Neural cell (in vitro differentiated cells): Measurements from ENCODE around the gene CHRM5.

Source experiments
- EP300 ChIP-seq: fragments of 450-650 bp; conservative IDR thresholded peaks from 2 replicates; pipeline ENCODE4 v1.6.1; 2014; ENCODE audit warnings: antibody characterized with exemption, mild to moderate bottlenecking, moderate library complexity; ENCODE audit not compliant: poor library complexity, severe bottlenecking
- EZH2 ChIP-seq: fragments of 200-600, 300-800 bp; shearing (Covaris generic), sonication (generic); IDR thresholded peaks from 2 replicates; pipeline ENCODE4 v1.6.1; 2014; ENCODE audit warnings: antibody characterized with exemption, low read length, borderline replicate concordance, mild to moderate bottlenecking; ENCODE audit not compliant: insufficient read depth, poor library complexity, severe bottlenecking
- POLR2AphosphoS5 ChIP-seq: IDR thresholded peaks from 2 replicates; pipeline ENCODE4 v1.6.1; 2012
- TF ChIP-seq, protein P1 (sequence below): fragments of 450-650 bp; IDR thresholded peaks from 2 replicates; pipeline ENCODE4 v1.5.1; 2014; ENCODE audit warnings: antibody characterized with exemption, mild to moderate bottlenecking, moderate library complexity; ENCODE audit not compliant: poor library complexity, severe bottlenecking

DNA sequence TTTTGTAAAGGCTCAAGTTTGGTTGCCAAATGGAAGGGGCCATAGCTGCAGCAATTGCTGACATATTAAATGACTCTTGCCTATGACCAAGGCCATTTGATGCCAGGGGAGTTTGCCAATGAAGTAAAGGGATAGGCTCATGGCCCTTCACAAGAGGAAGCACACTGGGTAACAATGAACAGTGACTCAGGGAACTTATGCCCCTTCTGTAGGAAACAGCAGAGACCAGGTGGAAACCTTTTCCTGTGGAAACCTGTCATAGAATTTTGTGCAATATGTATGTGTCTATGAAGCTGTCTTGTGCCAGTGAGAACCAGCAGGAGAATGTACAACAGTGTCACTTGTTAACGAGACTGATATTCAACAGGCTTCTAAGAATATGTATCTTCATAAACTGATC, 96.1 kb downstream of the CHRM5 start:
- TF ChIP-seq, protein P1, sequence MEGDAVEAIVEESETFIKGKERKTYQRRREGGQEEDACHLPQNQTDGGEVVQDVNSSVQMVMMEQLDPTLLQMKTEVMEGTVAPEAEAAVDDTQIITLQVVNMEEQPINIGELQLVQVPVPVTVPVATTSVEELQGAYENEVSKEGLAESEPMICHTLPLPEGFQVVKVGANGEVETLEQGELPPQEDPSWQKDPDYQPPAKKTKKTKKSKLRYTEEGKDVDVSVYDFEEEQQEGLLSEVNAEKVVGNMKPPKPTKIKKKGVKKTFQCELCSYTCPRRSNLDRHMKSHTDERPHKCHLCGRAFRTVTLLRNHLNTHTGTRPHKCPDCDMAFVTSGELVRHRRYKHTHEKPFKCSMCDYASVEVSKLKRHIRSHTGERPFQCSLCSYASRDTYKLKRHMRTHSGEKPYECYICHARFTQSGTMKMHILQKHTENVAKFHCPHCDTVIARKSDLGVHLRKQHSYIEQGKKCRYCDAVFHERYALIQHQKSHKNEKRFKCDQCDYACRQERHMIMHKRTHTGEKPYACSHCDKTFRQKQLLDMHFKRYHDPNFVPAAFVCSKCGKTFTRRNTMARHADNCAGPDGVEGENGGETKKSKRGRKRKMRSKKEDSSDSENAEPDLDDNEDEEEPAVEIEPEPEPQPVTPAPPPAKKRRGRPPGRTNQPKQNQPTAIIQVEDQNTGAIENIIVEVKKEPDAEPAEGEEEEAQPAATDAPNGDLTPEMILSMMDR: no peak
- no peak for TF ChIP-seq EP300
- TF ChIP-seq POLR2AphosphoS5: no peak
- no peak for TF ChIP-seq EZH2
